Measurements from ENCODE around the gene BARX1.
"Not testable (repeated sequence)": the region's sequence is repeated elsewhere in the genome, so short reads cannot be mapped to it uniquely, and the experiment has no call there.

BARX1 gene

GRCh38 chr9:93976973-93977372 is 21.8 kb upstream of the BARX1 start:
- H3K4me3 ChIP-seq (ENCODE audit: low read depth, low read length), result no peak overlapping the region
- no peak for DNase-seq (ENCODE audit: low read depth, low spot score)
- no peak for TF ChIP-seq CTCF (IDR thresholded peaks at IDR 0.05; ENCODE audit: low read depth, low read length)
- in situ Hi-C loops (cut with HindIII; ENCODE audit: low sequenced_read_pairs), result no loop called here

- in situ Hi-C loops (cut with HindIII; ENCODE audit: low sequenced_read_pairs), result no loop called here
- no peak overlapping the region for H3K4me3 ChIP-seq (ENCODE audit: low read depth, low read length)
- no peak for DNase-seq (ENCODE audit: low read depth, low spot score)
- no peak for TF ChIP-seq CTCF (IDR thresholded peaks at IDR 0.05; ENCODE audit: low read depth, low read length)
These were observed 20.9 kb upstream of the BARX1 start for GRCh38 chr9:93976081-93976480.

DNA sequence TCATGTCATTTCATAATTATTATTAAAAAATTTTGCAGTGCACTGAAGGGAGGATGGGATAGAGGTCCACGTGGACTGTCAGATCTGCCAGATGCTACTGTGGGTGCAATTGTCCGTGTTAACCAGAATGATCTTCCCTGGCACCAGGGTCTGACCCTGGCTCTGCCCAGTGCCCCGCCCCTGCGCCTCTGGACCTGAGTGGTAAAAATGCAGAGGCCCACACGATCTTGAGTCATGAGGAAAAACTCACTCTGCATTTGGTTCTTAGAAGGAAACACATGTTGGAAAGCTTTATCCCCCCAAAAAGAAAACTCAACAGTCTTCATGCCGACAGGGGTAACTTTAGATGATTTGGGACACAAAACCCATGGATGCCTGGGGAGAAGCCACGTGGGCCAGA is 20.1 kb upstream of the BARX1 start:
- in situ Hi-C loops (cut with HindIII; ENCODE audit: low sequenced_read_pairs), result no loop called here
- H3K4me3 ChIP-seq (ENCODE audit: low read depth, low read length), result no peak overlapping the region
- TF ChIP-seq CTCF (IDR thresholded peaks at IDR 0.05; ENCODE audit: low read depth, low read length), result no peak
- DNase-seq (ENCODE audit: low read depth, low spot score), result no peak

DNA sequence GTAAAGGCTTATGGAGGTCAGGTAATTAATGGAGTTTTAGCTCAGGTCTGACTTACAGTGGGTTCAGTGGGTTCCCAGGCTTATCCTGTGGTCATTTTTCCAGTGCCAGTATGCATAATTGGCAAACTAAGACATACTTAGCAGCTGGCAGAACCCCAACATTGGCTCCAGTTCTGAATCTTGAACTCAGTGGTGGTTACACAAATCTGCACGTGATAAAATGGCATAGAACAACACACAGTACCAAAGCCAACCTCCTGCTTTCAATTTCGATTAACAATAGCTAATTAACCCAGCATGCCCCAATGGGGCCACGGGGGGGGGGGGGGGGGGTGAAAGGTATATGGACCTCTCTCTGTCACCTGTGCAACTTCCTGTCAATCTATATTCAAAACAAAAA is 19.0 kb upstream of the BARX1 start:
- no peak for TF ChIP-seq CTCF (IDR thresholded peaks at IDR 0.05; ENCODE audit: low read depth, low read length)
- in situ Hi-C loops (cut with HindIII; ENCODE audit: low sequenced_read_pairs), result no loop called here
- H3K4me3 ChIP-seq (ENCODE audit: low read depth, low read length), result no peak overlapping the region
- no peak for DNase-seq (ENCODE audit: low read depth, low spot score)

GRCh38 chr9:93972655-93973054 is 17.5 kb upstream of the BARX1 start:
- DNase-seq (ENCODE audit: low read depth, low spot score); H3K4me3 ChIP-seq (ENCODE audit: low read depth, low read length); in situ Hi-C loops (cut with HindIII; ENCODE audit: low sequenced_read_pairs): not testable (repeated sequence)

GRCh38 chr9:93969328-93969661 is 14.1 kb upstream of the BARX1 start:
- DNase-seq (ENCODE audit: low read depth, low spot score), result no peak
- in situ Hi-C loops (cut with HindIII; ENCODE audit: low sequenced_read_pairs), result no loop called here
- no peak overlapping the region for H3K4me3 ChIP-seq (ENCODE audit: low read depth, low read length)
- TF ChIP-seq CTCF (IDR thresholded peaks at IDR 0.05; ENCODE audit: low read depth, low read length), result no peak

DNA sequence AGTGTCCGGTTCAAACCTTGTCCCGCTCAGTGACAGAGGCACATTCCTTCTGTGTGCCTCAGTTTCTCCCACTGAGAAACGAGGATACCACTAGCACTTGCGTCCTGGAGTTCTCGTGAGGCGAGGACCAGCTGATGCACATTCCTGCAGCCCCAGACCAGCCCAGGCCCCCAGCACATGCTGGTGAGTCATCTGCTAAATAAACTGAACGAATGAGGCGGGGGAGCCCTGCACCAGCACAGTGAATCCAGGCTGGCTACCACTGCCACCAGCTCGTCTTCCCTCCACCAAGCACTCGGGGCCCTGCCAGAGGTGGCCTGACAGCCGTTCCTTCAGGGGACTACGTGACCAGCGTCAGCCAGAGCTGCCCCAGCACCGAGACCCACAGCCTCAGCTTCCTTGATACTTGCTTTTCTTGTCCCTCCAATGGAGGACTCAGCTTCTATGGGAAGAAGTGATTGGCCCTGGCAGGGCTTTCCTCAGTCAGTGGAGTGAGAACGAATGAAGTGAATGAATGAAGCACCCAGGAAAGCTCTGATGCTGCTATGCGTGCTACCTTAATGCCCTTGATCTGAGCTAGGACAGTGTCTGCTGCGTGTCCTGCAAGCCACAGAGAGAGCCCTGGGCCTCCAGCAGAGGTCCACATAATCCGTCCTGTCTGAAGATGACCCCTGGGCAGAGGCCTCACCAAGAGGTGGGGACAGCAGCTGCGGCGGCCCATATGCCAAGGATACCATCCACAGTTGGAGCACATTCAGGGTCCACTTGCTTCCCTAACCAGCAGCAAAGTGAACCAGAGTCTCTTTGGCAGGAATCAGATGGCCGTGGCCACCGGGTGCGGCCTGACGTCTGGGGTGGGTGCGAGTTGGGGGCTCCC is 13.5 kb upstream of the BARX1 start:
- no peak for TF ChIP-seq CTCF (IDR thresholded peaks at IDR 0.05; ENCODE audit: low read depth, low read length)
- in situ Hi-C loops (cut with HindIII; ENCODE audit: low sequenced_read_pairs), result no loop called here
- no peak overlapping the region for H3K4me3 ChIP-seq (ENCODE audit: low read depth, low read length)
- DNase-seq (ENCODE audit: low read depth, low spot score), result peak; percentile 36
